HG02623 (cell line): ENCODE measurements around the gene CHAD.
"Not testable (repeated sequence)": the region's sequence is repeated elsewhere in the genome, so short reads cannot be mapped to it uniquely, and the experiment has no call there.

Source experiments
- ATAC-seq: cut with Tn5 transposase; IDR thresholded peaks from one replicate; pipeline ENCODE4 v1.9.1; 2021; ENCODE audit warnings: moderate library complexity; ENCODE audit not compliant: unreplicated experiment

CHAD gene

DNA sequence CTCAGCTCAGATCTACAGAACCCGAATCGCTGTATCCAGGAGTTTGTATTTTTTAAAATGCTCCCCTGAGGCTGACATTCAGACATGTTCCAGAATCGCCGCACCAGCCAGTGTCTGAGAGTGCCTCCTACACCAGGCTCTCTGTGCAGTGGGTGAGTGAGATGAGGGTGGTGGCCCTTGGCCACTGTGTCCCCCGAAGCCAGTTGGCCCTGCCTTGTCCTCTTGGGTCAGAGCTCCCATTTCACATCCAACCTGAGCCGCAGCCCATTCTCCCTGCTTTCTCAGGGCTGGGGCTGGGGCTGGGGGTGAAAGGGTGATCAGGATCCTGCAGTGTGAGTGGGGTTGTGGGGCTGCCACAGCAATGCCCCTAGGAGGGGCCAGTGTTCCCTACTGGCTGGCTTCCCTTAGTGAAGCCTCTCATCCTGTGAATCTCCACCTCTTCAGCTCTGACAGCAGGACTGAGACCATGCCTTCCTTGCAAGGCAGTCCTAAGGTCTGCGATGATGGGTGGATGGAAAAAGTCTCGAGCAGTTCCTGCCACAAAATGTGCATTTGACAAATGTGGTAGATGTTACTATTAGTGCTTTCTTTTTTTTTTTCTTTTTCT is 26.6 kb upstream of the CHAD start:
- no peak for ATAC-seq

DNA sequence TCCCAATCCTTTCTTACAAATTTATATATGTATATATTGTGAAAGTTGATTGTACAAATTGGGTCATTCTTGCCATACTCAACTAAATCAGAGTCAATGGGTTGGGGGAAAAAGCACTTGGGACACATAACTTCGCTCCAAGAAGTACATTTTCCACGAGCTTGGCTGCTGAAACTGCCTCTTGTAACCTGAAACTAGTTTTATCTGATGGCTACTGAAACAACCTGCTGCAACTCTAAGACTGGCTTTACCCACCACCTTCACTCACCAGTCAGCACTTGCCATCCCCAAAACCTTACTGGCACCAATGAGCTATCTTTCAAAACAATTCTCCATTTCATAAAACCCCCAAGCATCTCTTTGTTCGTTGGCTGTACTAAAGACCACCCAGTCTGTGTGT is 25.1 kb upstream of the CHAD start:
- ATAC-seq: no peak

DNA sequence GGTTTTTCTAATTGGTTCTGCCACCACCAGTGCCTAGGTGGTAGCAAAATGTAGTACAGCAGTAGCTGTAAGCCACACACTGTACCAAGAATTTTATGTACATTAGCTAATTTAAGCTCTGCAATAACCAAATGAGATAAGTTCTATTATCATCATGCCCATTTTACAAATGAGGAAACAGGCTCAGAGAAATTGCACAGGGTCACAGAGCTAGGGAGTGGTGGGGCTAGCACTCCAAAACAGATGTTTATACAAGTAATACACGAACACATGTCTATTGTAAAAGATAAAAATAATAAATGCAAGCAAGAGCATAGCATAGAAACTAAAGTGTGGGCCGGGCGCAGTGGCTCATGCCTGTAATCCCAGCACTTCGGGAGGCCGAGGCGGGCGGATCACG is 23.5 kb upstream of the CHAD start:
- ATAC-seq: no peak

DNA sequence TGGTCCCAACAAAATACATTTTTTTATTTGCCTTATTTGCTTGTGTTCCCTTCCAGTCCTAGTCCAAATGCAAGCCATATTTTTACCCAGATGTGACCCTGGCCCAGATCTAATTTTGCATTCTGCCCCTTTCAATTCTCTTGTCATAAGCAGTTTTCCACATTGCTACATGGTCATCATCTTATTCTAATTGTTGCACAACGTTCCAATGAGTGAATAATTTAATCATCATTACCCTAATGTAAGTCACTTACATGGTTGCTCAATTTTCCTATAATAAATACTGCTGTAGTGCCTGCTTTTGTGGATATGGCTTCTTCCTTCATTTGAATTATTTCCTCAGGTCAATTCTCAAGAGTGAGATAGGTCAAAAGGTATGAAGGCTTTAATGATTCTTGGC is 22.8 kb upstream of the CHAD start:
- ATAC-seq: no peak

DNA sequence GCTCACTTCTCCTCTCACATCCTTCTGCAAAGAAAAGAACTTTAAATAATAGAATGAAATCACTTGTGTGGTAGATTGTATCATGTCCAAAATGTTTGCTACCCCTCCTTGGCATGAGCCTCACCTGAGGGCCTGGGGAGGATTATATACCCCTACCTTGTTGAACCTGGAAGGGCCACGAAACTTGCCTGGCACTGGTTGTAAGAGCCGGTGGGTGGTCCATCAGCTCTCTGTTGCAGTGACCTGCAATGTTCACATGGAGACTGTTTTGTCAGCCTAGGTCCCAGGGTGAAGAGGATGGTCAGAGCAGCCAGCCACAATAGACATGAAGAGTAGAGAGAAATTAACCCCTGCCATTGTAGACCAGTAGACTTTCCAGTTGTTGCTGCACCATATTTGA is 20.2 kb upstream of the CHAD start:
- ATAC-seq: no peak

DNA sequence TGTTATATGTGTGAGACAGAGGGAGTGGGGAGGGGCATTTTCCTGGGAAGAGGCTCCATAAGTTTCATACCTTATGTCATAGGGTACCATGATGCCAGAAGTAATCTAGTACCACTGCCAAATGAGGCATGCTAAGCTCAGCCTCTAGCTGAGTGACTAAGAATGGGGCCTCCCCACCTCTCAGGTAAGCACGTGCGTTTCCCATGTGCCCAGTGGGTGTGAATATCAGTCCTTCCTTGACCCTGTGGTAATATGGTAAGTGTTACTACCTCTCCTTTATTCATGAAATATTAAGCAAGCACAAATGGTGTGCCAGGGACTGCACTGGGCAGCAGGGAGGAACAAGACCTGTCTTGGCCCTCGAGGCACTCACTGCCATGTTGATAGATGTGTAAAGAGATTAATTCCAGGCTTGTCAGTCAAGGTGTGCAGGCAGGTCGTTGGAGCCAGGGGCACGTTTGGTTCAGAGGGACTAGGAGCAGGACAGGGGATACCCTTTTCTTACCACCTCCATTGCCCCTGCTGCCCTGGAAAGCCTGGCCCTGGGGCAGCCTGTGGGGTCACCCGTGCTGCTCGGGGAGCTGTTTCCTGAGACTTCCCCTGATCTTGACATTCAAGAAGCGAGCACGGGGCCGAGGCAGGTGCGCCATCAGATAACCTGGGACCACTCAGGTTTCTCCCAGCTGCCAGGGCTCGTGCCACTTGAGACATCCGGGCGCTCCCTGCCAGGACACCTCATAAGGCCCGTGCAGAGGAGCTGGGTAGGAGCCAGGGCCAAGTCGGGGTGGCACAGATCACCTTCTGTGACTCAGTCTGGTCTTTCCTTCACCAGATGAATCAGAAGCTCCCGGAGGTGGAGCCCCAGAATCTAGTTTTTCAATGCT is 18.8 kb upstream of the CHAD start:
- no peak for ATAC-seq

DNA sequence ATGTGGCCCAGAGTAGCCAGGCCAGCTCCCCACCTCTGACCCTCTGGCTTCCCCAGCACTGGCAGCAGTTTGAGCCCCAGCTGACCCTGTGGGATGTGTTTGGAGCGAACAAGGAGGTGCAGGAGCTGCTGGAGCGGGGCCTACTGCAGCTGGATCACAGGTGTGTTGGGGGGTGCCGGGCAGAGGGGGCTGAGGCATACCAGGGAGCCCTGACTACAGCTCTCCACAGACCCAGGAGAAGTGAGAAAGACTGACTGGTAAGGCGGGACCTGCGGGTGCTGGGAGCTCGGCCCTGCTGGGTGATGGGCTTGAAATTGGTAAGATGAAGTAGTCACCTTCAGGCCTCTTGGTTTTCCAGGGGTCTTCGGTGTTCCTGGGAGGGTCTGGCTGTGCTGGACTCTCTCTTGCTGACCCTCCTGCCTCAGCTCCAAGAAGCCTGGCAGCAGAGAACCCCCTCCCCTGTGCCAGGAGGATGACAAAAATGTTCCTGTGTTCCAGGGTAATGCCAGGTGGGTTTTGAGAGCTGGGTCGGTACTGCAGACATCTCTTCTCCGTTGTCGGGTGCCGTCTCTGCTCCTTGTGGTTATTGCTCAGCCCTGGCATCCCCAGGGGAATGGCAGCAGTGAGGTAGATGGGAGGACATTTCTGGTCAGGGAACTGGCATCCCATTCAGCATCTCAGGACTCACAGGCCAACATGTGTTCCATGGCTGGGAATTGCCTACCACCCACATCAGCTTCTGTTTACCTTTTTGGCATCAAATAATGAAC is 15.9 kb upstream of the CHAD start:
- no peak for ATAC-seq

DNA sequence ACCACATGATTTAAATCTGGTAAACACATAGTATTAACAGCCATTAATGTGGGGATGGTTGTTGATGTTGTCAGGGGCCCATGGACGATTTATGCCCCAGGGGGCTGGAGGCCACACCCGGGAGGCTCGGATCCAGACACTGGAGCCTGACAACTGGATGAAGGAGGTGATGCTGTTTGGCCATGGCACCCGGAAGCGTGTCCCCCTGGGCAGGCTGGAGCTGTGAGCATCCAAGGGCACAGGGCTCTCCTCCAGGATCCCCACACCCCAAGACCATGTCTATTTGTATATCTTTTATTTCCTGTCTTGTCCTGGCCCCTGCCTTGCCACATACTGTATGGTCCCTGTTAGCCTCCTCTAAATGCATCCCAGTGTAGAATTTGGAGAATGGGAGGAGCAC is 14.6 kb upstream of the CHAD start:
- ATAC-seq: no peak

DNA sequence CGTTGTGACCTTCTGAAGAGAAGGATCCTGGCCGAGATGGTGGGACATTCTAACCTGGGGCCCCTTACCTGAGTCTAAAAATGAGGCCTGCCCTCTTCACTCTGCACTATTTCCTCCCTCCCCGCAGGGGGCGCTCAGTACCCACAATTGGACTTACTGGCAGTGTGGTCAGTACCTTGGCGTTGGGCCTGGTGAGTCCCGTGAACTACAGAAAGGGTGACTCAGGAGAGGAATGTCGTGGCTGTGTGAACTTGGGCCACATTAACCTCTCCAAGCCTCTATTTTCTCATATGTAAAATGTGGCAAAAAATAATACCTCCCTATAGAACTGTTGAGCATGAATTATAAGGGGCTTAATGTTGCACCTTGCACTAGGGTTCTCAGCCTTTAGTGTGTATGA is 13.8 kb upstream of the CHAD start:
- no peak for ATAC-seq

DNA sequence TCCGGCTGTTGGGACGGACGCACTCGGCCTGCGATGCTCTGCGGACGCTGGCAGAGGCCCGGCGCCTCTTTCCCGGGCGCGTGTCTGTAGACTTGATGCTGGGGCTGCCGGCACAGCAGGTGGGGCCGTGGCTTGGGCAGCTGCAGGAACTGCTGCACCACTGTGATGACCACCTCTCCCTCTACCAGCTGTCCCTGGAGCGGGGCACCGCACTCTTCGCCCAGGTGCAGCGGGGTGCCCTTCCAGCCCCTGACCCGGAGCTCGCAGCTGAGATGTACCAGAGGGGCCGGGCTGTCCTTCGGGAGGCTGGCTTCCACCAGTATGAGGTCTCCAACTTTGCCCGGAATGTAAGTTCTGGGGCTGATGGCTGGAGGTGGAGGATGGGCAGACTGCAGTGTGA is 13.4 kb upstream of the CHAD start:
- no peak for ATAC-seq

DNA sequence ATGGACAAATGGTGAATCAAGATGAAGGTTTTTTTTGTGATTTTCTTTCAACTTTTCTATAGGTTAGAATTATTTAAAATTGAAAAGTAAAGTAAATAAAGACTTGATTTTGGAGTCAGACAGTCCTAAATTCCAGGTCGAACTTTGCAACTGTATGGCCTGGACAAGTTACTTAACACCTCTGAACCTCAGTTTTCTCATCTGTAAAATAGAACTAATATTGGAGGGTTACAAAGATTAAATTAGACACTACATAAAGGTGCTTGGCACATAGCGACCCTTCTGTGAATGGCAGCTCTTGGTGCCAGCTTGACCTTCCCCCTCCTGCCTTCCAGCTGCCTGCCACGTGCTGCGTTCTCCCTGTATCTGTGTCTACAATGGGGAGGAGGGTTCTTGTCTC is 13.0 kb upstream of the CHAD start:
- ATAC-seq: no peak

DNA sequence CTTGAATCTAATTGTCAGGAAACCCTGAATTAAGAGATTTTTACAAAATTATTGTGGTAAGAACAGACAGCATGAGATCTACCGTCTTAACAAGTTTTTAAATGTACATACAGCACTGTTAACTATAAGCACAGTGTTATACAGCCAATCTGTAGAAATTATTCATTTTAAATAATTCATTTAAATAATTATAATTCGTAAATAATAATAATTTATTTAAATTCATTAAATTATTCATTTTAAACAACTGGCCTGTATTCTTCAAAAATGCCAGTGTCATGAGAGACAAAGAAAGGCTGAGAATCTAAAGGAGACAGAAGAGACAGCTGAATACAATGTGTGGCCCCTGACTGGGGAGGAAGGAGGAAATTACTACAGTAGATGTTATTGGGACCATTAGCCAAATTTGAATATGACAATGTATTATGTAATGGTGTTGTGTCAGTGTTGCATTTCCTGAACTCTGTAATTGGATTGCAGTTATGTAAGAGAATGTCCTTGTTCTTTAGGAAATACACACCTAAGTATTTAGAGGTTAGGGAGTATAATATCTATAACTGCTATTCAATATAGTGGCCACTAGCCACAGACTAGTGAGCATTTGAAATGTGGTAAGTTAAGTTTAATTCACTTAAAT is 12.3 kb upstream of the CHAD start:
- no peak for ATAC-seq

DNA sequence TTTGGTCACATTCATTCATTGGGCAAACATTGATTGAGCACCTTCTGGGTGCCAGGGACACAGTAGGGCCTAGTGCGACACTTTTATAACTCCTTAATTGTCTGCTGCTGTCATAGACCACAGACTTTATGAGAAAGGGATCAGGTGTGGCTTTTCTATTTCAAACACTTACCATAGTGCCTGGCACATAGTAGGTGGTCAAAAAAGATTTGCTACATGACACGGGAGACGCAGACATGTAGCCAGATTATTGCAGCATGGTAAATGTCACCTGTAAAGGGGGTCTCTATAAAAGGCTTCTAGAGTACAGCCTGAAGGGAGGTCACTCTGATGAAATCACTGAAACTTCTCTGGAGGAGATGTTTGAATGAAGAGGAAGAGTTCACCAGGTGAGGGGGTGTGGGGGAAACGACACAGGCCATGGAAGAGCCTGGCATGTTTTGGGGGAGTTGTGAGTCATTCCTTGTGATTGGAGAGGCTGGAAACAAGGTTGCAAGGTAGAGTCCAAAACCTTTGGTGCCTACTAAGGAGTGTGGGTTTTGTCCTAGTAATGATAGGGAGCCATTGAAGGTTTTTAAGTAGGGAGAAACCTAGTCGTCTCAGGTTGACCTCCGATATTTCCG is 11.6 kb upstream of the CHAD start:
- ATAC-seq: no peak

DNA sequence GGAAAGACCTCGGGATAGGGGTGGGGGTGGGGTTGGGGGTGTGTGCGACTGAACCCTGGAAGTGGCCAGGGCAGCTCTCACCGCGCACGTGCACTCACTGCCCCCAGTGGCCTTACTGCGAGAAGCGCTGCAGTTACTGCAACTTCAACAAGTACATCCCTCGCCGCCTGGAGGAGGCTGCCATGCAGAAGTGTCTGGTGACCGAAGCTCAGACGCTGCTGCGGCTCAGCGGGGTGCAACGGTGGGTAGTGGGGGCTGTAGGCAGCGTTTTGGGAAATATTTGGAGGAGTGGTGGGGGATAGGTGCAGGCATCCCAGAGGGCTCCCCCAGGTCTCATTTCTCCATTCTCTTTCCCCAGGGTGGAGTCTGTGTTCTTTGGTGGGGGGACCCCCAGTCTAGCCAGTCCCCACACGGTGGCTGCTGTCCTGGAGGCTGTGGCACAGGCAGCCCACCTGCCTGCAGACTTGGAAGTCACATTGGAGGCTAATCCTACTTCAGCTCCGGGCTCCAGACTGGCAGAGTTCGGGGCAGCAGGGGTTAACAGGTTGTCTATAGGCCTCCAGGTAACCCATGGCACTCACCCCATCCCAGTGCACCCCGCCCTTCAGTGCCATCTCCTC is 11.0 kb upstream of the CHAD start:
- no peak for ATAC-seq

DNA sequence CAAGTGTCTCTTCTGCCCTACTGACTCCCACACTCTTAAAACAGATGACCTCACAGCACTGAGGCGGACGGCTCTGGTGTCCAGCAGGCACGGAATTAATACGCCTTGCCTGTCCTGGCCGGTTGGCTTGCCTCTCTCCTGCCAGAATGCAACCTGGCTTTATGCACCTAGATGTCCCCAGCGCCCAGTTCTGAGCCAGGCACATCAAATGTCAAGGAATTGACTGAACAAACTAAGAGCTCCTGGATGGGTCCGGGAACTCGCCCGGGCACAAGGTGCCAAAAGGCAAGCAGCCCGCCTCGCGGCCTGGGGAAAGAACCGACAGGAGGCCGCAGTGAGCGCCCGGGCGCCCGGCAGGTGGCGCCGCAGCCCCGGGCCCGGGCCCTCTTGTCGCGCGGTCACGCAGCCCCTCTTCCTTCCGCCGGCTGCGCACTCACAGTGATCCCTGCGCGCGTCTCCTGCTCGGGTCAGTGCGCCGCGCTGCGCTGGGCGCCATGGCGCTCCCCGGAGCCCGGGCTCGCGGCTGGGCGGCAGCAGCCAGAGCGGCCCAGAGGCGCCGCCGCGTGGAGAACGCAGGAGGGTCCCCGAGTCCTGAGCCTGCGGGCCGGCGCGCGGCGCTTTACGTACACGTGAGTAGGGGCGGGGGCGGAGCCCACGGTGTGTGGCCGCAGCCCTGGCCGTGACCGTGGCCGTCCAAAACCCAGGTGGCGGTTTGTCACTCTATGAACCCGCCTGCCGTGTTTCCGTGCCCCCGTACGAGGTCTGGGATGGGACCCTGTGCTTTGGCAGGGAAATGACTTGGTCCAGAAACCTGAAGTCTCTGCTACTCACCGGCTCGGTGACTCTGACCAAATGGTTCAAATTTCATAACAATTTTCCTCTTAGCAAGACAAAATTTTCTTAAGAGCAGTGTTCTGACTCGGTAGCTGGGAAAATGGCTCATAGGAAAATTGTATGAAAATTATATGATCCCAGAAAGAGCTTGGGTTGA is 10.0 kb upstream of the CHAD start, which contains the start of gene RSAD1:
Gene RSAD1 (plus strand): TSS at position 470 of the 991 bp plus-strand sequence. CDS start 25 bp downstream, at position 495.
- peak; percentile 85 for ATAC-seq

DNA sequence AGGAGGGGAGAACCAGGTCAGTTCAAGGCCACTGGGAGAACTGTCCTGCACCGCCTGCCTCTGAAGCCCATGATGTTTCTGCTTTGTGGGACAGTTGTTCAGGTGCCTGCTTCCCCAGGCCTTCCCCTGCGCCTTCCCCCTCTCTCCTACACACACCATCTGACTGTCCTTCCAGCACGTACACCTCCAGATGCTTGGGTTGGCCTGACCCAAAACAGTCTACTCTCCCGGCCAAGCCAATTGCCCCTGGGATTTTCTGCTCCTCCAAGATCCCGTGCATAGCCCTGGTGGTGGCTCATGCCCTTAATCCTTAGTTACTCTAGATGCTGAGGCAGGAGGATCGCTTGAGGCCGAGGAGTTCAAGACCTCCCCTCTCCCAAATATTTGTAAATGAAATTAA is 9.3 kb upstream of the CHAD start:
- ATAC-seq: no peak

DNA sequence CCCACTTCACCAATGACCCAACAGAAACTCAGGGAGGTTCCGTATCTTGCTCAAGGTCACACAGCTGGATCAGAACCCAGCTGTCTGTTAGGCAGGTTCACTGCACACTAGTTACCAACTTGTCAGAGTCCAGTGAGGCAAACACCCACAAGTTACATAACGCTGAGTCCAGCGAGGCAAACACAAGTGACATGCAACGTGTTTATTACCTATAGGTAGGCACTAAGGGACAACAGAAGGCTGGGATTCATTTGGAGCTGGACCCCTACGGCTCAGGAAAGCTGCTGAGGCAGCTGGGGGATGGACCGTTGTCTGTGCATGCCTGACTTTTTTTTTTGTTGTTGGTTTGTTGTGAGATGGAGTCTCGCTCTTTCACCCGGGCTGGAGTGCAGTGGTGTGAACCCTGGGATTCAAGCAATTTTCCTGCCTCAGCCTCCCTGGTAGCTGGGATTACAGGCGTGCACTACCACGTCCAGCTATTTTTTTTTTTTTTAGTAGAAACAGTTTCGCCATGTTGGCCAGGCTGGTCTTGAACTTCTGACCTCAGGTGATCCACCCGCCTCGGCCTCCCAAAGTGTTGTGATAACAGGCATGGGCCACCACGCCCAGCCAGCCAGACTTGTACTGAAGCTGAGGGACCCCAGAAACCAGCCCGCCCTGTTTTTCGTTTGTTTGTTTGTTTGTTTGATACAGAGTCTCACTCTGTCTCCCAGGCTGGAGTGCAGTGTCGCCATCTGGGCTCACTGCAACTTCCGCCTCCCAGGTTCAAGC is 8.1 kb upstream of the CHAD start:
- no peak for ATAC-seq

DNA sequence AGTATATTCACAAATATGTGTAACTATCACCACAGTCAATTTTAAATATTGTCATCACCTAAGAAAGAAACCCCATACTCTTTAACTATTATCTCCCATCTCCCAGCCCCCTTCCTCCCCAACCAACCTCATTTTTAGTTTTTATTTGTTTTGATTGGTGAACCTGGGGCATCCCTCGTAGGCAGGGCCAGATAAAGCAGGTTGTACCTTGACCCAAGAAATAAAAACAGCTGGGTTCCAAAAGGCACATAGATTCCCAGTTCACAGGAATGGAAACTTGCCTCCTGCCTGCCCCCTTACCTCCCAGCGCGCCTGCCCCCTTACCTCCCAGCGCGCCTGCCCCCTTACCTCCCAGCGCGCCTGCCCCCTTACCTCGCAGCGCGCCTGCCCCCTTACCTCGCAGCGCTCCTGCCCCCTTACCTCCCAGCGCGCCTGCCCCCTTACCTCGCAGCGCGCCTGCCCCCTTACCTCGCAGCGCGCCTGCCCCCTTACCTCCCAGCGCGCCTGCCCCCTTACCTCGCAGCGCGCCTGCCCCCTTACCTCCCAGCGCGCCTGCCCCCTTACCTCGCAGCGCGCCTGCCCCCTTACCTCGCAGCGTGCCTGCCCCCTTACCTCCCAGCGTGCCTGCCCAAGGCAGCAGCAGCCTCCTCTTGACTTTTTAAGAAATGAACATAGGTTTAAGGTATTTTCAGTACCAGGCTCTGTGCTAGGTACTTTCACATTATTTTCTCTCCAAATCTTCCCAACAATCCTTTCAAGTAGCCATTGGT is 7.3 kb upstream of the CHAD start:
- not testable (repeated sequence) for ATAC-seq
